K562 (cell line): ENCODE measurements around the gene GSG1. TPM values are rescaled to one million over a fixed set of nuclear protein-coding genes. Genes with fewer than 3 reads are reported as not detected.

ENCODE experiments used
- CEBPB ChIP-seq: fragments of 450-650 bp; IDR thresholded peaks from 2 replicates; pipeline ENCODE4 v1.6.1; 2016; ENCODE audit warnings: missing genetic modification characterization, missing compliant biosample characterization
- HCFC1 ChIP-seq: IDR thresholded peaks from 2 replicates; pipeline ENCODE4 v1.6.1; 2012; ENCODE audit warnings: low read depth, low read length, improper control_type of control experiment
- MECOM ChIP-seq: fragments of 250-450 bp; sonication (Bioruptor Pico); IDR thresholded peaks from 2 replicates; pipeline ENCODE4 v1.8.0; 2022; ENCODE audit warnings: inconsistent platforms
- NCOA4 ChIP-seq: fragments of 450-650 bp; IDR thresholded peaks from 2 replicates; pipeline ENCODE4 v1.6.1; 2018; ENCODE audit warnings: mild to moderate bottlenecking; ENCODE audit not compliant: partially characterized antibody
- NR1H2 ChIP-seq: sonication (generic); formaldehyde crosslinking; IDR thresholded peaks from 2 replicates; pipeline ENCODE4 v1.4.0; 2020; ENCODE audit warnings: mild to moderate bottlenecking, missing genetic modification reagents
- NR2C1 ChIP-seq, 2 experiments: fragments of 450-650 bp; IDR thresholded peaks; 2 replicates each; pipeline ENCODE4 v1.6.1; 2017; ENCODE audit warnings: mild to moderate bottlenecking in 2 of 2, antibody characterized with exemption in 1 of 2, inconsistent platforms in 1 of 2, missing compliant biosample characterization in 1 of 2, missing genetic modification characterization in 1 of 2
- NR2C2 ChIP-seq, 2 experiments: fragments of 200-800 bp in 1 of 2; sonication (Bioruptor generic) in 1 of 2; sonication (generic) in 1 of 2; formaldehyde crosslinking in 1 of 2; IDR thresholded peaks; 2 replicates each; pipeline versions ENCODE4 v1.6.1 to v1.8.0; 2016 to 2022; ENCODE audit warnings: mild to moderate bottlenecking in 1 of 2, missing compliant biosample characterization in 1 of 2, missing genetic modification characterization in 1 of 2, missing genetic modification reagents in 1 of 2
- NR2F6 ChIP-seq: fragments of 450-650 bp; formaldehyde crosslinking; IDR thresholded peaks from 2 replicates; pipeline ENCODE4 v1.4.0; 2020; ENCODE audit warnings: mild to moderate bottlenecking
- NRF1 ChIP-seq, 2 experiments: fragments of 450-650 bp; IDR thresholded peaks in 1 of 2; conservative IDR thresholded peaks in 1 of 2; 2 replicates each; pipeline ENCODE4 v1.6.1; 2014; ENCODE audit warnings: mild to moderate bottlenecking in 2 of 2
- RBFOX2 ChIP-seq: fragments of 200-400 bp; formaldehyde crosslinking; IDR thresholded peaks from 2 replicates; pipeline ENCODE4 v1.6.1; 2017; ENCODE audit warnings: low read depth, mild to moderate bottlenecking, low read length, moderate library complexity
- SP1 ChIP-seq: sonication (generic); formaldehyde crosslinking; IDR thresholded peaks from 2 replicates; pipeline ENCODE4 v1.8.1; 2022; ENCODE audit warnings: mild to moderate bottlenecking, missing genetic modification reagents
- SRSF3 ChIP-seq: fragments of 200-400 bp; formaldehyde crosslinking; IDR thresholded peaks from 2 replicates; pipeline ENCODE4 v1.6.1; 2016; ENCODE audit warnings: mild to moderate bottlenecking, low read length, moderate library complexity; ENCODE audit not compliant: insufficient read depth
- ZBTB17 ChIP-seq: fragments of 450-650 bp; formaldehyde crosslinking; IDR thresholded peaks from 2 replicates; pipeline ENCODE4 v1.4.0; 2020; ENCODE audit warnings: mild to moderate bottlenecking
- ZNF384 ChIP-seq: IDR thresholded peaks from 2 replicates; pipeline ENCODE4 v1.6.1; 2012; ENCODE audit warnings: low read depth, low read length, improper control_type of control experiment
- ZNF589 ChIP-seq: fragments of 200-800 bp; sonication (Bioruptor generic); IDR thresholded peaks from 2 replicates; pipeline ENCODE4 v1.6.1; 2016; ENCODE audit warnings: low read depth, missing genetic modification characterization, missing compliant biosample characterization
- ZZZ3 ChIP-seq: fragments of 450-650 bp; IDR thresholded peaks from 2 replicates; pipeline ENCODE4 v1.6.1; 2016; ENCODE audit warnings: antibody characterized with exemption, mild to moderate bottlenecking, moderate library complexity
- polyA plus RNA-seq, 8 experiments: library from polyadenylated mRNA; depleted of rRNA in 4 of 8; stranded (reverse) in 5 of 8; unstranded in 3 of 8; fragments of >200 nt; fragmentation: Nextera tagmentation in 2 of 8; fragmentation: Illumina TruSeq in 1 of 8; extraction: Ambion mirVana in 2 of 8; extraction: Trizol in 1 of 8; gene quantifications; 2 replicates each; pipeline versions ENCODE4 v1.2.1 to v1.2.3, GENCODE V29; 2011 to 2014; ENCODE audit warnings: inconsistent platforms in 1 of 8, missing spikeins in 1 of 8
- total RNA-seq, 7 experiments: library from RNA; depleted of rRNA in 6 of 7; stranded (reverse); fragments of >200 nt in 6 of 7; fragmentation: Illumina TruSeq in 2 of 7; extraction: Trizol in 2 of 7; gene quantifications; 2 replicates each; pipeline versions ENCODE4 v1.2.1 to v1.2.3, GENCODE V29; 2011 to 2021; ENCODE audit warnings: low replicate concordance in 1 of 7
- TF ChIP-seq, protein P1 (sequence below): fragments of 250-450 bp; sonication (Bioruptor Pico); IDR thresholded peaks from 2 replicates; pipeline ENCODE4 v1.5.0; 2021; ENCODE audit warnings: mild to moderate bottlenecking, borderline replicate concordance
- TF ChIP-seq, protein P2 (sequence below): fragments of 450-650 bp; IDR thresholded peaks from 2 replicates; pipeline ENCODE4 v1.6.1; 2016; ENCODE audit warnings: mild to moderate bottlenecking
- TF ChIP-seq, protein P3 (sequence below): fragments of 250-450 bp; sonication (Bioruptor Pico); IDR thresholded peaks from 2 replicates; pipeline ENCODE4 v1.8.0; 2022; ENCODE audit warnings: moderate library complexity, mild to moderate bottlenecking, inconsistent platforms

The GSG1 gene
- total and polyA plus RNA-seq, 9 of the 15 experiments (the other 6 are each of a cell fraction or from before 2014, with no cell fraction given), result not detected

DNA sequence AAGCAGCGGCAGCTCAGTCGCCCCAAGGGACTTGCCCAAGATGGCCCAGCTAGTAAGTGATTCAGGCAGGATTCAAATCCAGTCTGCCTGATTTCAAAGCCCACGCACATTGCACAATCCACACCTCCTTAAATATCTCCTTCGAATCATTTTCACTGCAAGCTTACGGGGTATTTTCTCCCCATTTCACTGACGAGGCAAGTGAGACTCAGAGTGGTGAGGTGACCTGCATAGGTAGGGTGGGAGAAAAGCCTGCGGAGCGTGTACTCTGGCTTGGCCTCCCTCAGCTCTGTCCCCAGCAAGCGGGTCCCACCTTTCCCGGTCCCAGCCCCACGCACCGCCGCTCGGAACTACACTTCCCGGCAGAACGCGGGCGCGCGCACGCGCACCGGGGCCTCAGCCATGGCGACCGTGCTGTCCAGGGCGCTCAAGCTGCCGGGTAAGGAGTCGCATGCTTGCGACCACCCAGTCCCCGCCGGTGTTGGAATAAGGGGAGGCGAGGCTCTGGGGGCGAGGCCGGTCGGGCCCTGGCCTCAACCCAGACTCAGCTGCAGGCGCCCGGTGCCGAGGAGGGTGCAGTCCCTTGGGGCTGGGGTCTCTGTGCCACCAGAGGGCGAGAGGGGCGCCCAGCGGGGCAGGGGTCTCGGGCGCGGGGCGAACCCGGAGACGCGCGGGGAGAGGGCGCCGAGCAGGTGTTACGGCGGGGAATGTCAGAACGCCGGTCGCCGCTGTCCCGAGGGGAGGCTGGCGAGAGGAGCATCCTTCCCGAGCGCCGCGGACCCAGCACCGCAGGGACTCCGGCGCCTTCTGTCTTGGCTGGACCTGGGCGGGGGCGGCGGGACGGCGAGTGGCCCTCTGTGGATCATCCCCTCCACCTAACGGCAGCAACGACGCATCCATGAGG is 59.2 kb downstream of the GSG1 start, which contains the start of gene FAM234B (continued):
- TF ChIP-seq NRF1 (conservative IDR thresholded peaks at IDR 0.05 in 1 of 2, IDR thresholded peaks at IDR 0.05 in 1 of 2) (peak; percentile 96 to 97), HCFC1 (peak; percentile 90), NR1H2 (CRISPR knock-in tag) (no peak), RBFOX2 (peak; percentile 51), ZZZ3 (no peak), ZBTB17 (CRISPR knock-in tag) (0 out of 2 replicates have a peak, but pooled peaks have one; percentile 40), NR2C2 (CRISPR knock-in tag; IDR thresholded peaks at IDR 0.05) (no peak), NR2C2 (tag; IDR thresholded peaks at IDR 0.05) (no peak), ZNF384 (peak; percentile 44), NCOA4 (no peak), SP1 (CRISPR knock-in tag) (no peak), ZNF589 (no peak), NR2F6 (CRISPR knock-in tag) (no peak), NR2C1 (IDR thresholded peaks at IDR 0.05) (no peak), NR2C1 (tag; IDR thresholded peaks at IDR 0.05) (no peak), SRSF3 (no peak), CEBPB (tag) (peak; percentile 88), MECOM (CRISPR knock-in tag) (no peak)
- TF ChIP-seq, protein P1, sequence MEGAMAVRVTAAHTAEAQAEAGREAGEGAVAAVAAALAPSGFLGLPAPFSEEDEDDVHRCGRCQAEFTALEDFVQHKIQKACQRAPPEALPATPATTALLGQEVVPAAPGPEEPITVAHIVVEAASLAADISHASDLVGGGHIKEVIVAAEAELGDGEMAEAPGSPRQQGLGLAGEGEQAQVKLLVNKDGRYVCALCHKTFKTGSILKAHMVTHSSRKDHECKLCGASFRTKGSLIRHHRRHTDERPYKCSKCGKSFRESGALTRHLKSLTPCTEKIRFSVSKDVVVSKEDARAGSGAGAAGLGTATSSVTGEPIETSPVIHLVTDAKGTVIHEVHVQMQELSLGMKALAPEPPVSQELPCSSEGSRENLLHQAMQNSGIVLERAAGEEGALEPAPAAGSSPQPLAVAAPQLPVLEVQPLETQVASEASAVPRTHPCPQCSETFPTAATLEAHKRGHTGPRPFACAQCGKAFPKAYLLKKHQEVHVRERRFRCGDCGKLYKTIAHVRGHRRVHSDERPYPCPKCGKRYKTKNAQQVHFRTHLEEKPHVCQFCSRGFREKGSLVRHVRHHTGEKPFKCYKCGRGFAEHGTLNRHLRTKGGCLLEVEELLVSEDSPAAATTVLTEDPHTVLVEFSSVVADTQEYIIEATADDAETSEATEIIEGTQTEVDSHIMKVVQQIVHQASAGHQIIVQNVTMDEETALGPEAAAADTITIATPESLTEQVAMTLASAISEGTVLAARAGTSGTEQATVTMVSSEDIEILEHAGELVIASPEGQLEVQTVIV (CRISPR knock-in tag), result no peak
- TF ChIP-seq, protein P2, sequence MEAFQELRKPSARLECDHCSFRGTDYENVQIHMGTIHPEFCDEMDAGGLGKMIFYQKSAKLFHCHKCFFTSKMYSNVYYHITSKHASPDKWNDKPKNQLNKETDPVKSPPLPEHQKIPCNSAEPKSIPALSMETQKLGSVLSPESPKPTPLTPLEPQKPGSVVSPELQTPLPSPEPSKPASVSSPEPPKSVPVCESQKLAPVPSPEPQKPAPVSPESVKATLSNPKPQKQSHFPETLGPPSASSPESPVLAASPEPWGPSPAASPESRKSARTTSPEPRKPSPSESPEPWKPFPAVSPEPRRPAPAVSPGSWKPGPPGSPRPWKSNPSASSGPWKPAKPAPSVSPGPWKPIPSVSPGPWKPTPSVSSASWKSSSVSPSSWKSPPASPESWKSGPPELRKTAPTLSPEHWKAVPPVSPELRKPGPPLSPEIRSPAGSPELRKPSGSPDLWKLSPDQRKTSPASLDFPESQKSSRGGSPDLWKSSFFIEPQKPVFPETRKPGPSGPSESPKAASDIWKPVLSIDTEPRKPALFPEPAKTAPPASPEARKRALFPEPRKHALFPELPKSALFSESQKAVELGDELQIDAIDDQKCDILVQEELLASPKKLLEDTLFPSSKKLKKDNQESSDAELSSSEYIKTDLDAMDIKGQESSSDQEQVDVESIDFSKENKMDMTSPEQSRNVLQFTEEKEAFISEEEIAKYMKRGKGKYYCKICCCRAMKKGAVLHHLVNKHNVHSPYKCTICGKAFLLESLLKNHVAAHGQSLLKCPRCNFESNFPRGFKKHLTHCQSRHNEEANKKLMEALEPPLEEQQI, result no peak
- TF ChIP-seq, protein P3, sequence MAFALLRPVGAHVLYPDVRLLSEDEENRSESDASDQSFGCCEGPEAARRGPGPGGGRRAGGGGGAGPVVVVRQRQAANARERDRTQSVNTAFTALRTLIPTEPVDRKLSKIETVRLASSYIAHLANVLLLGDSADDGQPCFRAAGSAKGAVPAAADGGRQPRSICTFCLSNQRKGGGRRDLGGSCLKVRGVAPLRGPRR (CRISPR knock-in tag), result no peak
